PC-3 (cell line): ENCODE data around the gene PRSS1. TPM values are rescaled to one million over a fixed set of nuclear protein-coding genes. Genes with fewer than 3 reads are reported as not detected.
A peak's percentile ranks its signal among the peaks of the same experiment; 100 is the strongest.

Experiments
- ATAC-seq: fragments of 200-7000 bp; cut with Tn5 transposase; 2 replicates; pipeline ENCODE4 v1.9.1; 2020; ENCODE audit warnings: mild to moderate bottlenecking, moderate library complexity
- BruUV-seq: library from RNA; stranded (reverse); fragments of 400-500 nt; replicated peaks from 2 replicates; lab custom pipeline; 2021; lab: Mats Ljungman, UMichigan
- CTCF ChIA-PET: fragments of 300-600 bp; sonication (Branson Sonifier 250); formaldehyde crosslinking; loops from one replicate; lab custom pipeline; 2022; ENCODE audit warnings: antibody characterized with exemption; lab: Charles Lee
- POLR2A ChIA-PET: fragments of 300-600 bp; sonication (Branson Sonifier 250); formaldehyde crosslinking; loops from one replicate; lab custom pipeline; 2022; ENCODE audit warnings: antibody characterized with exemption; ENCODE audit not compliant: unreplicated experiment; lab: Charles Lee
- DNase-seq: peaks from one replicate; pipeline ENCODE4 v3.0.0-alpha.2; 2015
- H2AFZ ChIP-seq: fragments of 300-600 bp; sonication (generic); 2 replicates; pipeline ENCODE4 v1.6.0; 2016; ENCODE audit warnings: antibody characterized with exemption, low read length
- H3F3A ChIP-seq: fragments of 300-600 bp; sonication (generic); one replicate; pipeline ENCODE4 v1.6.0; 2017; ENCODE audit warnings: antibody characterized with exemption, low read length, control low read depth, mild to moderate bottlenecking; ENCODE audit not compliant: unreplicated experiment
- H3K27ac ChIP-seq: fragments of 300-600 bp; sonication (generic); 2 replicates; pipeline ENCODE4 v1.5.1; 2016; ENCODE audit warnings: mild to moderate bottlenecking, low read length
- H3K27me3 ChIP-seq: fragments of 300-600 bp; sonication (generic); 2 replicates; pipeline ENCODE4 v1.6.1; 2016; ENCODE audit warnings: low read length, mixed read lengths
- H3K36me3 ChIP-seq: fragments of 300-600 bp; sonication (generic); 2 replicates; pipeline ENCODE4 v1.6.1; 2016; ENCODE audit warnings: low read depth, mixed run types, low read length, mixed read lengths
- H3K4me1 ChIP-seq: fragments of 300-600 bp; sonication (generic); 2 replicates; pipeline ENCODE4 v1.5.1; 2016; ENCODE audit warnings: low read length; ENCODE audit not compliant: insufficient read depth
- H3K4me2 ChIP-seq: fragments of 300-600 bp; sonication (generic); 2 replicates; pipeline ENCODE4 v1.6.0; 2016; ENCODE audit warnings: low read length
- H3K4me3 ChIP-seq: fragments of 300-600 bp; sonication (generic); 2 replicates; pipeline ENCODE4 v1.5.1; 2016; ENCODE audit warnings: mild to moderate bottlenecking, low read length, mixed read lengths
- H3K79me2 ChIP-seq: fragments of 300-600 bp; sonication (generic); 2 replicates; pipeline ENCODE4 v1.6.1; 2017; ENCODE audit warnings: low read length, mixed read lengths
- H3K9ac ChIP-seq: fragments of 300-600 bp; sonication (generic); 2 replicates; pipeline ENCODE4 v1.6.0; 2016; ENCODE audit warnings: mild to moderate bottlenecking, low read length
- H3K9me2 ChIP-seq: fragments of 300-600 bp; sonication (generic); replicated peaks from 2 replicates; pipeline ENCODE4 v1.6.1; 2016; ENCODE audit warnings: mixed run types, low read length, mixed read lengths
- H3K9me3 ChIP-seq: fragments of 300-600 bp; sonication (generic); 2 replicates; pipeline ENCODE4 v1.6.1; 2016; ENCODE audit warnings: low read length, mixed read lengths
- H4K20me1 ChIP-seq: fragments of 300-600 bp; sonication (generic); 2 replicates; pipeline ENCODE4 v1.6.1; 2016; ENCODE audit warnings: low read length, mixed read lengths
- EZH2 ChIP-seq: fragments of 300-600 bp; sonication (generic); IDR thresholded peaks from one replicate; pipeline ENCODE4 v1.6.1; 2017; ENCODE audit warnings: antibody characterized with exemption, mild to moderate bottlenecking, low read length; ENCODE audit not compliant: unreplicated experiment
- EZH2phosphoT487 ChIP-seq: fragments of 300-600 bp; sonication (generic); IDR thresholded peaks from 2 replicates; pipeline ENCODE4 v1.6.1; 2018; ENCODE audit warnings: mild to moderate bottlenecking, antibody characterized with exemption, low read length, borderline replicate concordance
- intact Hi-C: fragments of 100-400 bp; cut with micrococcal nuclease; formaldehyde crosslinking; loops from 2 replicates; pipeline ENCODE4 v1.9.0; 2023
- total RNA-seq: library from RNA; depleted of rRNA; stranded (reverse); fragments of >200 nt; gene quantifications from 2 replicates; pipeline ENCODE4 v1.2.3, GENCODE V29; 2014
- TF ChIP-seq, protein P1 (sequence below): fragments of 300-600 bp; sonication (generic); conservative IDR thresholded peaks from 2 replicates; pipeline ENCODE4 v1.5.1; 2017; ENCODE audit warnings: antibody characterized with exemption, low read depth, mild to moderate bottlenecking, low read length

Gene PRSS1
- total RNA-seq, 1 experiment from 2014 or later, result not detected

DNA sequence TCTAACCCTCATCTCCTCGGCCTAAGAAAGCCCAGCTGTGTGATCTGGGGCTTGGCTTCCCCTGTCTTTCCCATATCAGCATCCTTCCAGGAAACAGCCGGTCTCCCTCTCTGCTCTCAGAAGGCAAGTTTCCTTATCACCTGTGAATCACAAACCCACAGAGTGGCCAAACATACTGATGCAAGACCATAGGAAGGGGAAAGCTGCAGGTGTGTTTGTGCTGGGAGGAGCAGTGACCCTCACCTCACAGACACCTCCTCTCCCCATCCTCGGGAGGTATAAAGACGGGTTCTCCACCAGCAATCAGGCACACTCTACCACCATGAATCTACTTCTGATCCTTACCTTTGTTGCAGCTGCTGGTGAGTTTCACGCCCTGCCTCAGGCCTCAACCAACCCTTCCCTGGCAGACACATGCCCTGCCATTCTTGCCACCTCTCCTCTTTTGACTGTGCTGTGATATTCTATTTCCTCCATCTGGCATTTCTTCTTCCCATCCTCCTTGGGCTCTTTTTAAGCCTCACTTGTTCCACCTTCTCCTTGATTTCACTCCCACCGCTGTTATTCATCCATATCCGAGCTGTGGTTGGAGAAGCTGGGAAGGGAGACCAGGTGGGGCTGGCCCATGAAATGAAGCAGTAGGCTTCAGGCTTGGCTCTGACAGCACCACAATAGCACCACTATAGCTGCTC lies 21.5 kb downstream of the PRSS1 start, which contains the start of gene PRSS2:
Gene PRSS2, plus strand, starts transcription at position 310 of the 692 bp plus-strand sequence. Its CDS starts 13 bp downstream, at position 323.
- DNase-seq, result no peak
- POLR2A ChIA-PET, result no interaction called here

DNA sequence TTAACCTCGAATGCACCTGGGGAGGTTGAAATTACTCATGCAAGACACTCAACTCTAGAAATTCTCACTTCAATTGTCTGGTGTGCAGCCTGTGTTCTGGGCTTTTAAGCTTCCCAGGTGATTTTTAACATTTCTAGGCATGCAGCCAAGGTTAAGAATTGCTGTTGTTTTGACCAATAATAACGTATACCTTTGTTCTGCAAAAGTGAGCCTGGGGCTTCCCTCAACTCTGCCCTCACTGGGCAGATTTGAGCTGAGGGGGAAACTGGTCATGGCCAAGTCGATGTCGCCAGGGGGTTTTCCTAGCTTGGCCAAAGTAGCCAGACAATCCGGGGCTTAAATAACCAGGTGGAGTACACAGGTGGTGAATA lies 22.1 kb downstream of the PRSS1 start:
- H3K4me3 ChIP-seq, result no peak overlapping the region
- no peaks in the 10 kb centered on the region for H3F3A ChIP-seq
- ATAC-seq (no peak), DNase-seq (peak; percentile 25)
- H3K9me2 ChIP-seq, result no peaks in the 10 kb centered on the region
- no peak overlapping the region for H3K4me2 ChIP-seq
- no peaks in the 10 kb centered on the region for H3K79me2 ChIP-seq
- POLR2A ChIA-PET, result interaction anchor here (0.6 kb wide), 1 partner anchor 643 kb away, joined by 4 read pairs; no protein-coding TSS in a partner anchor
- no TSS peak for BruUV-seq
- no peaks in the 10 kb centered on the region for H4K20me1 ChIP-seq
- TF ChIP-seq EZH2, result no peak
- TF ChIP-seq, protein P1, sequence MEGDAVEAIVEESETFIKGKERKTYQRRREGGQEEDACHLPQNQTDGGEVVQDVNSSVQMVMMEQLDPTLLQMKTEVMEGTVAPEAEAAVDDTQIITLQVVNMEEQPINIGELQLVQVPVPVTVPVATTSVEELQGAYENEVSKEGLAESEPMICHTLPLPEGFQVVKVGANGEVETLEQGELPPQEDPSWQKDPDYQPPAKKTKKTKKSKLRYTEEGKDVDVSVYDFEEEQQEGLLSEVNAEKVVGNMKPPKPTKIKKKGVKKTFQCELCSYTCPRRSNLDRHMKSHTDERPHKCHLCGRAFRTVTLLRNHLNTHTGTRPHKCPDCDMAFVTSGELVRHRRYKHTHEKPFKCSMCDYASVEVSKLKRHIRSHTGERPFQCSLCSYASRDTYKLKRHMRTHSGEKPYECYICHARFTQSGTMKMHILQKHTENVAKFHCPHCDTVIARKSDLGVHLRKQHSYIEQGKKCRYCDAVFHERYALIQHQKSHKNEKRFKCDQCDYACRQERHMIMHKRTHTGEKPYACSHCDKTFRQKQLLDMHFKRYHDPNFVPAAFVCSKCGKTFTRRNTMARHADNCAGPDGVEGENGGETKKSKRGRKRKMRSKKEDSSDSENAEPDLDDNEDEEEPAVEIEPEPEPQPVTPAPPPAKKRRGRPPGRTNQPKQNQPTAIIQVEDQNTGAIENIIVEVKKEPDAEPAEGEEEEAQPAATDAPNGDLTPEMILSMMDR, result no peak
- no peak for TF ChIP-seq EZH2phosphoT487
- peaks cover 21% of the 10 kb centered on the region for H3K4me1 ChIP-seq
- CTCF ChIA-PET, result no interaction called here
- H3K36me3 ChIP-seq, result no peaks in the 10 kb centered on the region
- no peak overlapping the region for H2AFZ ChIP-seq
- H3K27ac ChIP-seq, result no peak overlapping the region
- no peak overlapping the region for H3K9ac ChIP-seq
- intact Hi-C loops, result no loop called here
- H3K27me3 ChIP-seq, result peaks cover 13% of the 10 kb centered on the region
- no peaks in the 10 kb centered on the region for H3K9me3 ChIP-seq

More for the DNA sequence above, 21.5 kb downstream of the PRSS1 start, which contains the start of gene PRSS2:
- Histone ChIP-seq H4K20me1 (no peaks in the 10 kb centered on the region), H3K79me2 (no peaks in the 10 kb centered on the region), H3K36me3 (no peaks in the 10 kb centered on the region), H3K27ac (no peak within 1 kb of the TSS), H3K27me3 (peaks cover 13% of the 10 kb centered on the region), H3K4me2 (no peak within 1 kb of the TSS), H3K4me1 (peaks cover 16% of the 10 kb centered on the region), H3K9me2 (no peaks in the 10 kb centered on the region), H3K9ac (no peak within 1 kb of the TSS), H3K9me3 (no peaks in the 10 kb centered on the region), H3K4me3 (no peak within 1 kb of the TSS), H2AFZ (no peak within 1 kb of the TSS), H3F3A (no peaks in the 10 kb centered on the region)
- CTCF ChIA-PET, result no interaction called here
- no TSS peak for BruUV-seq
- TF ChIP-seq EZH2, result no peak
- TF ChIP-seq EZH2phosphoT487, result no peak
- TF ChIP-seq, protein P1, result no peak
- intact Hi-C loops, result no loop called here
- no peak for ATAC-seq

DNA sequence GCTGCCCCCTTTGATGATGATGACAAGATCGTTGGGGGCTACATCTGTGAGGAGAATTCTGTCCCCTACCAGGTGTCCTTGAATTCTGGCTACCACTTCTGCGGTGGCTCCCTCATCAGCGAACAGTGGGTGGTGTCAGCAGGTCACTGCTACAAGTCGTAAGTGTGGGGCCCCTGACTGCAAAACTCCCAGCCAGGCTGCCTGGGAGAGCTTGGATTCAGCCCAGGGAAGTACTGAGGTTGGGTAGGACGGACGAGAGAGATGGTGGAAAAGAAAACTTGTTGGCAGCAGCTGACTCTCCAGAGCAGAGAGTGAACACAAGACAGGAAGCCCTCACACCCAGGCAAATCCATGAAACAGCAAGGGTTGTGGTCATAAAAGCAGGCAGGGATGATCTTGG lies 22.8 kb downstream of the PRSS1 start:
- H2AFZ ChIP-seq, result no peak overlapping the region
- POLR2A ChIA-PET, result interaction anchor here (0.6 kb wide), 1 partner anchor 642 kb away, joined by 4 read pairs; no protein-coding TSS in a partner anchor
- TF ChIP-seq EZH2phosphoT487, result no peak
- TF ChIP-seq, protein P1, result no peak
- no peak for TF ChIP-seq EZH2
- DNase-seq, result no peak
- H3K9me3 ChIP-seq, result no peaks in the 10 kb centered on the region
- intact Hi-C loops, result no loop called here
- peaks cover 11% of the 10 kb centered on the region for H3K27me3 ChIP-seq
- no peaks in the 10 kb centered on the region for H3K9me2 ChIP-seq
- no peaks in the 10 kb centered on the region for H3K79me2 ChIP-seq
- CTCF ChIA-PET, result no interaction called here
- H3K9ac ChIP-seq, result no peak overlapping the region
- no peak overlapping the region for H3K4me2 ChIP-seq
- H3F3A ChIP-seq, result peaks cover 3% of the 10 kb centered on the region
- H3K4me1 ChIP-seq, result peaks cover 25% of the 10 kb centered on the region
- no peak overlapping the region for H3K4me3 ChIP-seq
- no peak overlapping the region for H3K27ac ChIP-seq
- no TSS peak for BruUV-seq
- no peaks in the 10 kb centered on the region for H4K20me1 ChIP-seq
- no peaks in the 10 kb centered on the region for H3K36me3 ChIP-seq
- no peak for ATAC-seq
